GM19328 (cell line): Measurements from ENCODE around the gene LAMB4.

Experiments used
- ATAC-seq: cut with Tn5 transposase; IDR thresholded peaks from one replicate; pipeline ENCODE4 v1.9.1; 2021; ENCODE audit warnings: mild to moderate bottlenecking, moderate library complexity; ENCODE audit not compliant: unreplicated experiment

Gene LAMB4, protein sequence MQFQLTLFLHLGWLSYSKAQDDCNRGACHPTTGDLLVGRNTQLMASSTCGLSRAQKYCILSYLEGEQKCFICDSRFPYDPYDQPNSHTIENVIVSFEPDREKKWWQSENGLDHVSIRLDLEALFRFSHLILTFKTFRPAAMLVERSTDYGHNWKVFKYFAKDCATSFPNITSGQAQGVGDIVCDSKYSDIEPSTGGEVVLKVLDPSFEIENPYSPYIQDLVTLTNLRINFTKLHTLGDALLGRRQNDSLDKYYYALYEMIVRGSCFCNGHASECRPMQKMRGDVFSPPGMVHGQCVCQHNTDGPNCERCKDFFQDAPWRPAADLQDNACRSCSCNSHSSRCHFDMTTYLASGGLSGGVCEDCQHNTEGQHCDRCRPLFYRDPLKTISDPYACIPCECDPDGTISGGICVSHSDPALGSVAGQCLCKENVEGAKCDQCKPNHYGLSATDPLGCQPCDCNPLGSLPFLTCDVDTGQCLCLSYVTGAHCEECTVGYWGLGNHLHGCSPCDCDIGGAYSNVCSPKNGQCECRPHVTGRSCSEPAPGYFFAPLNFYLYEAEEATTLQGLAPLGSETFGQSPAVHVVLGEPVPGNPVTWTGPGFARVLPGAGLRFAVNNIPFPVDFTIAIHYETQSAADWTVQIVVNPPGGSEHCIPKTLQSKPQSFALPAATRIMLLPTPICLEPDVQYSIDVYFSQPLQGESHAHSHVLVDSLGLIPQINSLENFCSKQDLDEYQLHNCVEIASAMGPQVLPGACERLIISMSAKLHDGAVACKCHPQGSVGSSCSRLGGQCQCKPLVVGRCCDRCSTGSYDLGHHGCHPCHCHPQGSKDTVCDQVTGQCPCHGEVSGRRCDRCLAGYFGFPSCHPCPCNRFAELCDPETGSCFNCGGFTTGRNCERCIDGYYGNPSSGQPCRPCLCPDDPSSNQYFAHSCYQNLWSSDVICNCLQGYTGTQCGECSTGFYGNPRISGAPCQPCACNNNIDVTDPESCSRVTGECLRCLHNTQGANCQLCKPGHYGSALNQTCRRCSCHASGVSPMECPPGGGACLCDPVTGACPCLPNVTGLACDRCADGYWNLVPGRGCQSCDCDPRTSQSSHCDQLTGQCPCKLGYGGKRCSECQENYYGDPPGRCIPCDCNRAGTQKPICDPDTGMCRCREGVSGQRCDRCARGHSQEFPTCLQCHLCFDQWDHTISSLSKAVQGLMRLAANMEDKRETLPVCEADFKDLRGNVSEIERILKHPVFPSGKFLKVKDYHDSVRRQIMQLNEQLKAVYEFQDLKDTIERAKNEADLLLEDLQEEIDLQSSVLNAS (N-terminal part only)

GRCh38 chr7:108130261-108130660, at the start of gene LAMB4:
Gene LAMB4 (minus strand): TSS chr7:108130361. CDS start chr7:108123164, 7,197 bp downstream.
- no peak for ATAC-seq

GRCh38 chr7:108178398-108178797, 48.2 kb upstream of the LAMB4 start:
- ATAC-seq, result no peak

DNA sequence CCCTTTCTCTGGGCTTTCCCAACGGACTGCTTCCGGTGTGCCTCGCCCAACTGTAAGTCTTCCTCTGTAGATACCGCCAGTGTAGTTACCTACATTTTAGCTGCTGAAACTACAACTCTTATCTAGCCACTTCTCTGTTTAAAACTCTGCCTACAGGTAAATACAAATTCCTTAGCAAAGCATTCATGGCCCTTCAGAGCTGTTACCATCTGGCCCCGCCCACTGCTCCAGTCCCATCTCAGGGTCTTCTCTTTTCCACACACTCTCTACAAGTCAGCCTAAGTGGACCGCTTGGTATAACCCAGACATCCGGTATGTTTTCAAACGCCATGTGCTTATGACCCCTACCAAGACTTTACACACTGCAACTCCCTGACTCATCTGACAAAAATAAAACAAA, 41.0 kb upstream of the LAMB4 start:
- ATAC-seq, result no peak

GRCh38 chr7:108170251-108170650, 40.1 kb upstream of the LAMB4 start:
- no peak for ATAC-seq

DNA sequence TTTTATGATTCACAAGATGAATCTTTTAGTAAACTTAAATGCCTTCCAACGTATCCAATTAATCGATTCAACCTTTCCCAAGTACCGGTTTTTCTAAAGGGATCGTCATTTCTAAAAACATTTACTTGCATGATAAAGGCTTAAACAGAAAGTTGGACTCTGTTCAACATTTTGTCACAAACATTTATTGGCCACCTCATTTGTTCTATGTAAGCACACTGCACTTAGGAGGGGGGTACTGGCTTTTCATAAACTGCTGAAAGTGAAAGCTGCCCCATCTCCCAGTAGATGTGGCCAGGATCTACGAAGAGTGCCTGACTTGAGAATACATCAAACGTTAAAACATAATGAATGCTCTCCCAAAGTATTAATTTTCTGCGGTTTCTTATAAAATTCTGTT, 37.3 kb upstream of the LAMB4 start:
- ATAC-seq, result no peak

- ATAC-seq, result no peak
Measured at GRCh38 chr7:108166687-108167086, 36.5 kb upstream of the LAMB4 start.

DNA sequence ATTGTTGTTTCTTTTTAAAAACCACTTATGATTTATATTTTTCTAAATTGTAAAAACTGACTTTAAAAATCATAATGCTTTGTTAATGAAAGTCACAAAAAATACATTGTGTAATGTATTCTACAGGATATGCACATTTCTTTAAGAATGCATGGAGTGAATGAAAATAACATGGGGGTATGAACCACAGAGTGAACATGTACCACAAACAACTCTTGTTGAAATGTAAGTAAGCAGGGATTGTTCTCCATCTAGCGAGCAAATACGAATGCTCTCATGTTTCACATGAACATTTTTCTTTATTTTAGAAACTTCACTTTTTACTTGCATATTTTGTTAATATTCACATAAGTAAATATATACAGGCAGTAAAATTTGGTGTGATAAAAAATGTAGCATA, 35.6 kb upstream of the LAMB4 start:
- no peak for ATAC-seq

DNA sequence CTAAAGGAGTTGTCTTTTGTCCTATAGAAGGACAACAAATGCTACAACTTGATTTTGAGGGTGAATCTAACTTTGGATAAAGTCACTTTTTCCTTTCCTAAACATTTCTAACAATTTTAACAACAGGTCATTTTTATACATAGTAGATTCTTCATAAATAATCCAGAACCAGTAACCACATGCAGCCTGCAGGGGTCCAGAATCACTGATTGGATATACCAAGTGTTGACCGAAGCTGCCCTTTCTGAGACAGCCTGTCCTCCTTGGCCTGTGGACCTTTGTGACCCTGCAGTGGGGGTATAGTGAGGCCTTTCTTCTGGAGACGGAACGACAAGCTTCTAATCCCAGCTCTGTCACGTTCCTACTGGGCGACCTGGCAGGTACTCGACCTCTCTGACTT, 34.8 kb upstream of the LAMB4 start:
- ATAC-seq, result no peak

GRCh38 chr7:108164342-108164741, 34.2 kb upstream of the LAMB4 start:
- ATAC-seq, result no peak

DNA sequence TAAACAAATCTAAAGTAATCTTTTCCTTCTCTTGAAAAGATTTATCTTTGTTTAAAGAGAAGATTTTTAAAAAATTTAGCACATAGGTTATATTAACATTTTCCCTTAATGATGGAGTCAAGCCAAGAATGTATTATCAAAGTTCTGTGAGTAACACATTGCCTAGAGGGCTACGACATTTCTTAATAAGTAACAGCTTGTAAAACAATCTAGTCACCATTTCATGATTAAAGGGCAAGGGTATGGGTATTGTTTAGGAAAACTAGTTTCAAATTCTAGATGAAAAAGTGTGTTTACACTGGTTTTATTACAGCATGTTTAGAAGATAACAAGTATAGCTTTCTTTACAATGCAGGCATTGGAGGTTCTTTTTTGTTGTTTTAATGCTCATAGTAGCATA, 28.6 kb upstream of the LAMB4 start:
- no peak for ATAC-seq

GRCh38 chr7:108157606-108158335, 27.6 kb upstream of the LAMB4 start:
- no peak for ATAC-seq

DNA sequence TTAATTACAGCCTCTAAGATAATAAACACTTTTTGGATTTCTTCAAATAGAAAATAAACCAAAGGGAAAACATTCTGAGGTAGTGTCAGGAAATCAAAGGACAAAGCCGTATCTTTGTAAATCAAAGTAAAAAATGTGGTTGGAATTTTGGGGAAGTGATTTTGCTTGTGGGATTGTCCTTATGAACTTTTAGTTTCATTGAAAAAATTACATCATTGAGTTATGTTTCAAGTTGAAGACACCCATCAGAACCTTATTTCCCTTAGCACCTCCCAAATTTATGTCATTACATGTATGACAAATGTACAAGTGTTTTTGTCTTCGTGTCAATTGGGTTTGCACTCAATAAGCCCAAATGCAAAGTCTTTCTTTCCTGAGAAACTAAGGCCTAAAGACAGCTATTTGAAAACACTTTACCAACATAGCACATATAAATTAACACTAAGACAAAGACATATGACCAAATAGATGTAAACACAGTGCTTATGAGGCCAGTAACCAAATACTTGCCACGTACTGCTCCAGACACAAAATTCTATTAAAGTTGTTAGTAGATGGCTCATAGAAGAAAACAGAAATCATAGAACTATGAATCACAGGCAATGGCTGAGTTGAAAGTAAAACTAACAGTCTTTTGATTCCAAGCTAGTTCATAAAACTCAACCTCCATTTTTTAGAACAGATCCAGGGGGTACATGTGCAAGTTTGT, 26.9 kb upstream of the LAMB4 start:
- no peak for ATAC-seq

DNA sequence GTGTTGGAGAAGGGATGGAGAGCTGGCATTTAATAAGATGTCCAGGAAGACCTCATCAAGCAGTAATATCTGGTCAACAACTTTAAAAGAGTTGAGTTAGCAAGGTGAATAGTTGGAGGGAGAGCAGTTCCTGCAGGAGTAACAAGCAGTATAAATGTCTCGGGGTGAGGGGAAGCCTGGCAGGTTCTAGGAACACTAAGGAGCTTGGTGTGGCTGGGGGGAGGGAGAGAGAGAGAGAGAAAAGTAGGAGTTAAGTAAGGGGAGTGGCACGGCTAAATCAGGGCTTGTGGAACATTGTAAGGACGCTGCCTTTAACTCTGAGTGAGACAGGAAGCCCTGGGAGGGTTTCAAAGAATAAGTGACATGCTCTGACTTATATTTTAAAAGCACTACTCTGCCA, 22.0 kb upstream of the LAMB4 start:
- ATAC-seq, result no peak

GRCh38 chr7:108149908-108150307, 19.7 kb upstream of the LAMB4 start:
- no peak for ATAC-seq

DNA sequence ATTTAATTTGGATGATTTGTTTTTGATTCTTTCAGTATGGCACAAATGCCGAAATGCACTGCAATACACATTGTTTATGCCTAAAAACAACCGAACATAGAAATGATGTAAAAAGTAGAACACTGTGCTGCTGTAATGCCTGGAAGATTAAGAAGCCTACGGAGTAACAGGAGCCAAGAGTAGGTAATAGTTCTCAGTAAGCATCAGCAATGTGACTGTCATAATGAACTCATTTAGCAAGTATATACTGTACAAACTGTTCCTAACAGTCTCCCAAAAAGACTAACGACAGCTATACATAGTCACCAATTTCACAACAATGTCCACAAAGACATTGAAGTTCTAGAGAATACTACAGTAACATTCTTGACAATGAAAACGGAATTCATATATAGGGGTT, 19.0 kb upstream of the LAMB4 start:
- no peak for ATAC-seq

DNA sequence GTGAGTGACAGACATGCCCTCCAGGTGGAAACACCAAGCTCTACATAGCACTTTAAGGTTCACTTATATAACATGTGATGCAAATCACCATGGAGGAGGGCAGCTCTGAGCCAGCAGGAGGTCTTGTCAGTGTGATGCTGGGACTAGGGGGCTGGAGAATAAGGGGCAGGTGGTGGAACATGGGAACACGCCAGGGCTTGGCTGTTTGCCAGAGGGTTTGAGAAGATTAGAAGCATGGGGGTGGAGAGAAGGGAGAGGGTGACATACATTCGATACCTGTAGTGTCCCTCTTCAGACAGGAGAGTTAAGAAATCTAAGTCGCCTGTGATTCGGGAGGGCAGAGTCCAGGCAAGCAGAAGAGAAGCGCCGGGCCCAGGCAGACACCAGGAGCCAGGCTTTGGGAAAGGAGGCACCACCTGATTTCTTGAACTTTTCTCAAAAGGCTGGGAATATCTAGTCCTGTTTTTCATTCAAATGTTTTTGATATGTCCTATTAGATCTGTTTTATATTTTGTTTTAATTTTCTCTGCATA, 16.9 kb upstream of the LAMB4 start:
- ATAC-seq, result no peak

- no peak for ATAC-seq
Measured at GRCh38 chr7:108146070-108146842, 16.1 kb upstream of the LAMB4 start.

- ATAC-seq, result no peak
Measured at GRCh38 chr7:108145401-108145800, 15.2 kb upstream of the LAMB4 start.

DNA sequence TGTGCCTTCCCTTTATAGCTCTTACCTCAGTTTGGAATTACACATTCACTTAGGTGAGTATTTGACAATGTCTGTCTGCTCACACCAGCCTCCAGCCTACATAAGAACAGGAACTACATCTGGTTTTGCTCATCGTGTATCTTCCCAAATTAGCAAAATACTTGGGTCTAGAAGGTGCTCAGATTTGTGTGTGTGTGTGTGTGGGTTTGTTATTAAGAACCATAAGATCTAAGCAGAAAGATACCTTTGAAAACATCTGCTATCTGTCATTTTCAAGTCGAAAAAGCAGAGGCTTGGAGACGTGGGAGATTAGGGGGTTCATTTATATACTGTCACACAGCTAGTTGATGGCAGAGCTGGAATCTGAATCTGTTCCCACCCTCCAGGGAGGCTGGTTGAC, 14.8 kb upstream of the LAMB4 start:
- ATAC-seq, result no peak
